Breast epithelium (tissue), 4 donors: ENCODE results near the gene CTF1. TPM values are rescaled to one million over a fixed set of nuclear protein-coding genes. Genes with fewer than 3 reads are reported as not detected.

Source experiments
- DNase-seq, 2 donors: peaks; one replicate each; pipeline ENCODE4 v3.0.0-alpha.2; 2019; ENCODE audit warnings: low spot score in 2 of 2
- H3K27ac ChIP-seq, 2 donors: fragments of 200-600 bp; sonication (generic) in 1 of 2; one replicate each; pipeline ENCODE4 v1.5.1; 2016 to 2019; ENCODE audit warnings: mild to moderate bottlenecking in 1 of 2
- H3K27me3 ChIP-seq, 2 donors: fragments of 200-600 bp; sonication (generic) in 1 of 2; one replicate each; pipeline versions ENCODE4 v1.5.1 to v1.6.0; 2017 to 2019; ENCODE audit warnings: control low read depth in 1 of 2, mild to moderate bottlenecking in 1 of 2
- H3K36me3 ChIP-seq: fragments of 200-600 bp; one replicate; pipeline ENCODE4 v1.5.1; 2019
- H3K4me1 ChIP-seq, 2 donors: fragments of 200-600 bp; sonication (generic); one replicate each; pipeline ENCODE4 v1.5.1; 2016 to 2019; ENCODE audit warnings: control low read depth in 1 of 2
- H3K4me3 ChIP-seq, 3 donors: fragments of 200-600 bp; sonication (generic); 1 replicate in 2 of 3; 2 replicates in 1 of 3; pipeline ENCODE4 v1.5.1; 2016 to 2019; ENCODE audit warnings: mild to moderate bottlenecking in 3 of 3, moderate library complexity in 2 of 3
- H3K9me3 ChIP-seq, 2 donors: fragments of 200-600 bp; sonication (generic) in 1 of 2; one replicate each; pipeline ENCODE4 v1.5.1; 2016 to 2019; ENCODE audit warnings: control low read depth in 1 of 2
- POLR2A ChIP-seq: fragments of 450-650 bp; IDR thresholded peaks from one replicate; pipeline ENCODE4 v1.6.1; 2016; ENCODE audit warnings: antibody characterized with exemption, mild to moderate bottlenecking, moderate library complexity
- POLR2AphosphoS5 ChIP-seq, 3 donors: sonication (generic); formaldehyde crosslinking; IDR thresholded peaks; one replicate each; pipeline ENCODE4 v1.6.1; 2017; ENCODE audit warnings: antibody characterized with exemption in 3 of 3
- intact Hi-C: fragments of 100-400 bp; cut with DNase I; formaldehyde crosslinking; loops from one replicate; pipeline ENCODE4 v1.15.1; 2023; ENCODE audit warnings: low total_unique reads
- total RNA-seq, 3 donors: library from RNA; depleted of rRNA; stranded (reverse); fragments of >200 nt; gene quantifications; one replicate each; pipeline ENCODE4 v1.1.0, GENCODE V29; 2016
- TF ChIP-seq, protein P1 (sequence below), 3 donors: fragments of 450-650 bp; IDR thresholded peaks; one replicate each; pipeline ENCODE4 v1.5.1; 2016 to 2017; ENCODE audit warnings: antibody characterized with exemption in 3 of 3, mild to moderate bottlenecking in 3 of 3, moderate library complexity in 3 of 3

Gene CTF1
- total RNA-seq, 3 donors from 2014 or later, result 2.6 to 4.5 (median 3.4) TPM

DNA sequence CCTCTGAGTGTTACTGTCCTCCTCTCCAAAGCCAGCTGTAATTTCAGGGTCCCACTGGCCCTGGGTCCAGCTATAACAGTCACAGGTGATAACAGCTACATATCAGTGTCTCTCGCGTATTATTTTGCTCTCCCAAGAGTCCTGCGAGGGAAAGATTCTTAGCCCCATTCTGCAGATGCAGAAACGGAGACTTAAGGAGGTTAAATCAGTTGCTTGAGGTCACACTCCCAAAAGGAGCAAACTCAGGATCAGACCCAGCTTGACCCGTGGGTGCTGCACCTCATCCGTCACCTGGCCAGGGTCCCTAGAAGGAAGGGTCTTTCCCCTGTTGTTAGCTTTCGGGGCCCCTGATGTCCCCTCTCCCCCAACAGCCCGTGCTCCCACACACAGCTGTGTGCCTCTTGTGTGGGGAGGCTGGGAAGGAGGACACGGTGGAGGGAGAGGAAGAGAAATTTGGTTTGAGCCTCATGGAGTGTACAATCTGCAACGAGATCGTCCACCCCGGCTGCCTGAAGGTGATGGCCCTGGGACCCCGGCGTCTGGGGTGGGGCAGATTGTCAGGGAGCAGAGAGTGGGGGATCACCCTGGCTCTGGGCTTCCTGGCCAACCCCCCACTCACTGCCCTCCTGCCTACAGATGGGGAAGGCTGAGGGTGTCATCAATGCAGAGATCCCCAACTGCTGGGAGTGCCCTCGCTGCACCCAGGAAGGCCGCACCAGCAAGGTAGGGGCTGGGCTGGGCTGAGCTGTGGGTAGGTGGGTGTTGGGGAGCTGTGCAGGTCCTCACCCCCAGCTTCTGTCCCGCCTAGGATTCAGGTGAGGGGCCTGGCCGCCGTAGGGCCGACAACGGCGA is 30.7 kb downstream of the CTF1 start:
- no peak for DNase-seq
- Histone ChIP-seq H3K27me3 (no peaks in the 10 kb centered on the region), H3K9me3 (no peaks in the 10 kb centered on the region), H3K4me3 (peak overlapping the region in 2 of 3 donors; percentile 34 to 49), H3K36me3 (no peaks in the 10 kb centered on the region), H3K27ac (peak overlapping the region; percentile 66 to 67), H3K4me1 (peaks cover 0 to 7% of the 10 kb centered on the region in 2 donors)
- TF ChIP-seq POLR2A (no peak), POLR2AphosphoS5 (IDR thresholded peaks at IDR 0.05) (no peak)
- TF ChIP-seq, protein P1, sequence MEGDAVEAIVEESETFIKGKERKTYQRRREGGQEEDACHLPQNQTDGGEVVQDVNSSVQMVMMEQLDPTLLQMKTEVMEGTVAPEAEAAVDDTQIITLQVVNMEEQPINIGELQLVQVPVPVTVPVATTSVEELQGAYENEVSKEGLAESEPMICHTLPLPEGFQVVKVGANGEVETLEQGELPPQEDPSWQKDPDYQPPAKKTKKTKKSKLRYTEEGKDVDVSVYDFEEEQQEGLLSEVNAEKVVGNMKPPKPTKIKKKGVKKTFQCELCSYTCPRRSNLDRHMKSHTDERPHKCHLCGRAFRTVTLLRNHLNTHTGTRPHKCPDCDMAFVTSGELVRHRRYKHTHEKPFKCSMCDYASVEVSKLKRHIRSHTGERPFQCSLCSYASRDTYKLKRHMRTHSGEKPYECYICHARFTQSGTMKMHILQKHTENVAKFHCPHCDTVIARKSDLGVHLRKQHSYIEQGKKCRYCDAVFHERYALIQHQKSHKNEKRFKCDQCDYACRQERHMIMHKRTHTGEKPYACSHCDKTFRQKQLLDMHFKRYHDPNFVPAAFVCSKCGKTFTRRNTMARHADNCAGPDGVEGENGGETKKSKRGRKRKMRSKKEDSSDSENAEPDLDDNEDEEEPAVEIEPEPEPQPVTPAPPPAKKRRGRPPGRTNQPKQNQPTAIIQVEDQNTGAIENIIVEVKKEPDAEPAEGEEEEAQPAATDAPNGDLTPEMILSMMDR (IDR thresholded peaks at IDR 0.05), result no peak
- intact Hi-C loops, result no loop called here

DNA sequence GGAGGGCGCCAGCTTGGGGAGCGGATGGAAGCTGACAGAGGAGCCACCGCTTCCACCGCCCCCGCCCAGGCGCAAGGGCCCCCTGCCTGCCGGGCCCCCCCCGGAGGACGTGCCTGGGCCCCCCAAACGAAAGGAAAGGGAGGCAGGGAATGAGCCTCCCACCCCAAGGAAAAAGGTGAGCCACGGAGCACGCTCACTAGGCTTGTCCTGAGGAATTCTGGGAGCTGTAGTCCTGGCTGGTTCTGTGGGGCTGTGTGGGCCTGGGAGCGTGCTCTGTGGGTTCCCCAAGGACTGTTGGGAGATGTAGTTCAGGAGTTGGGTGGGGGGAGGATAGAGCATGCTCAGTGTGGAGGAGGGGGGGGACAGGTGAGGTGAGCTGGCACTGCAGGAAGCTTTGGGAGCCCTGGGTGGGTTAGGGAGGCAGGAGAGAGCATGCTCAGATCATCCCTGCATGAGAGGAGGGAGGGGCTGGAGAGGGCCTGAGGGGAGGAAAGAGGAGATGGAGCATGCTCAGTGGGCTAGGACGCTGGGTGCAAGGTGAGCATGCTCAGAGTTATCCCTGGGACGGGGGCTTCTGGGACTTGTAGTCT is 31.5 kb downstream of the CTF1 start:
- no peak for TF ChIP-seq POLR2AphosphoS5 (IDR thresholded peaks at IDR 0.05)
- TF ChIP-seq, protein P1 (IDR thresholded peaks at IDR 0.05), result no peak
- TF ChIP-seq POLR2A, result no peak
- peak in 1 of 2 donors; percentile 80 for DNase-seq
- H3K36me3 ChIP-seq, result no peaks in the 10 kb centered on the region
- no peaks in the 10 kb centered on the region for H3K27me3 ChIP-seq
- peaks cover 0 to 7% of the 10 kb centered on the region in 2 donors for H3K4me1 ChIP-seq
- peak overlapping the region; percentile 66 to 67 for H3K27ac ChIP-seq
- intact Hi-C loops, result no loop called here
- H3K4me3 ChIP-seq, result peak overlapping the region in 2 of 3 donors; percentile 34 to 49
- H3K9me3 ChIP-seq, result no peaks in the 10 kb centered on the region

DNA sequence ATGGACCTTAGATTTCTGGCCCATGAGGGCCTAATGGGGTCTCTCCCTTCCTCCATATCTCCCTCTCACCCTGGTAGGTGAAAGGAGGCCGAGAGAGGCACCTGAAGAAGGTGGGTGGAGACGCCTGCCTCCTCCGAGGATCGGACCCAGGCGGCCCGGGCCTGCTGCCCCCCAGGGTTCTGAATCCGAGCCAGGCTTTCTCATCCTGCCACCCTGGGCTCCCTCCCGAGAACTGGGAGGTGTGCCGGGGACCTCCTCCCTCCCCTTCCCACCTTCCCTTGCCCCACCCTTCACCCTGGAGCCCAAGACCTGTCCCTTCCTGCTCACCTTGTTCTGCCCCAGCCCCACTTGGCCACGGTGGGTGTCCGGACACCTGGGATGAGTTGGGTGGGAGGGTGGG is 32.0 kb downstream of the CTF1 start:
- Histone ChIP-seq H3K9me3 (no peaks in the 10 kb centered on the region), H3K4me3 (peak overlapping the region in 1 of 3 donors; percentile 34), H3K4me1 (peaks cover 0 to 7% of the 10 kb centered on the region in 2 donors), H3K27ac (peak overlapping the region; percentile 52 to 67), H3K36me3 (no peaks in the 10 kb centered on the region), H3K27me3 (no peaks in the 10 kb centered on the region)
- TF ChIP-seq, protein P1 (IDR thresholded peaks at IDR 0.05), result no peak
- TF ChIP-seq POLR2A (no peak), POLR2AphosphoS5 (IDR thresholded peaks at IDR 0.05) (no peak)
- intact Hi-C loops, result no loop called here
- no peak for DNase-seq

DNA sequence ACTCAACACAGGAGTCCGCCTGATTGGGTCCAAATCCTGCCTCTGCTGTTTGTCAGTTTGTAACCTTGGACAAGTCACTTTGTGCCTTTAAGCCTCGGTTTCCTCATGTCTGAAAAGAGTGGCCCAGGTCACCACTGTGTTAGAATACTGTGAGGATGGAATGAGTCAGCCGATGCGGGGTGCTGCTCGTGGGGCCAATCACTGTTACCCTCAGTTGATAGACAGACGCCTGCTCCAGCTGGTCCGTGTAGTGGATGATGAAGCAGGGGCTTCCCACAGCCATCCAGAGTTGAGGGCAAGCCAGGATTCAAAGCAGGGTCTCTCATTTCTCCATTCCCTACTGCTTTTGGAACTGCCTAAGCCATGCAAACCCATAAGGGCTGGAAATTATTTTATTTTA is 32.8 kb downstream of the CTF1 start:
- H3K9me3 ChIP-seq, result no peaks in the 10 kb centered on the region
- no peaks in the 10 kb centered on the region for H3K36me3 ChIP-seq
- H3K27me3 ChIP-seq, result no peaks in the 10 kb centered on the region
- peaks cover 0 to 7% of the 10 kb centered on the region in 2 donors for H3K4me1 ChIP-seq
- DNase-seq, result no peak
- no peak overlapping the region for H3K27ac ChIP-seq
- intact Hi-C loops, result no loop called here
- TF ChIP-seq POLR2AphosphoS5 (IDR thresholded peaks at IDR 0.05) (no peak), POLR2A (no peak)
- TF ChIP-seq, protein P1 (IDR thresholded peaks at IDR 0.05), result no peak
- H3K4me3 ChIP-seq, result no peak overlapping the region

DNA sequence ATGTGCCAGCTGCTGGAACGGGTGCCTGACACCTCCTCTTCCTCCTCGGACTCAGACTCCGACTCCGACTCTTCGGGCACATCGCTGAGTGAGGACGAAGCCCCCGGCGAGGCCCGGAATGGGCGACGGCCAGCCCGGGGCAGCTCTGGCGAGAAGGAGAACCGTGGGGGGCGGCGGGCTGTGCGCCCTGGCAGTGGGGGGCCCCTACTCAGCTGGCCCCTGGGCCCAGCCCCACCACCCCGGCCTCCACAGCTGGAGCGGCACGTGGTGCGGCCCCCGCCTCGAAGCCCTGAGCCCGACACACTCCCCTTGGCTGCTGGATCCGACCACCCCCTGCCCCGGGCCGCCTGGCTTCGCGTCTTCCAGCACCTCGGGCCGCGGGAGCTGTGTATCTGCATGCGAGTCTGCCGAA is 33.8 kb downstream of the CTF1 start:
- Histone ChIP-seq H3K27me3 (no peaks in the 10 kb centered on the region), H3K4me1 (no peaks in the 10 kb centered on the region), H3K27ac (no peak overlapping the region), H3K4me3 (no peak overlapping the region), H3K36me3 (no peaks in the 10 kb centered on the region), H3K9me3 (no peaks in the 10 kb centered on the region)
- DNase-seq, result no peak
- intact Hi-C loops, result no loop called here
- no peak for TF ChIP-seq POLR2A
- no peak for TF ChIP-seq POLR2AphosphoS5 (IDR thresholded peaks at IDR 0.05)
- TF ChIP-seq, protein P1 (IDR thresholded peaks at IDR 0.05), result no peak
